ENCODE measurements around the gene HLA-DMB. TPM values are rescaled to one million over a fixed set of nuclear protein-coding genes. Genes with fewer than 3 reads are reported as not detected.

HLA-DMB gene
- total RNA-seq, 2 experiments from 2014 or later: 19.1 to 20.0 TPM

GRCh38 chr6:32931211-32931610 is 9.6 kb downstream of the HLA-DMB start:
- Mint-ChIP-seq H3K27me3 (peaks cover 3% of the 10 kb centered on the region), H3K9me3 (no peaks in the 10 kb centered on the region), H3K4me1 (peaks cover 14% of the 10 kb centered on the region), H3K4me3 (no peak overlapping the region), H3K27ac (no peak overlapping the region), H3K36me3 (ENCODE audit: low read depth) (peaks cover 5% of the 10 kb centered on the region)
- no peak for DNase-seq
- ChIA-PET CTCF (interaction anchor here (1.0 to 7.0 kb wide), 5 partner anchors 12 to 54 kb away, joined by 4 to 181 read pairs (median 62); partner anchors contain the start of gene HLA-DMA), POLR2A (interaction anchor here (1.0 to 7.1 kb wide), 3 partner anchors 36 to 93 kb away, joined by 3 to 135 read pairs (median 3); partner anchors contain the start of genes BRD2 and TAP2)

GRCh38 chr6:32922083-32922482 is 18.7 kb downstream of the HLA-DMB start:
- CTCF ChIA-PET: interaction anchor here (1.6 to 3.0 kb wide), 2 partner anchors 12 to 63 kb away, joined by 6 to 11 read pairs; no protein-coding TSS in a partner anchor
- no peak overlapping the region for H3K4me3 Mint-ChIP-seq
- POLR2A ChIA-PET: no interaction called here

GRCh38 chr6:32920715-32921114 is 20.1 kb downstream of the HLA-DMB start:
- Mint-ChIP-seq H3K36me3 (ENCODE audit: low read depth) (no peaks in the 10 kb centered on the region), H3K27me3 (peaks cover 23% of the 10 kb centered on the region), H3K27ac (no peak overlapping the region), H3K4me3 (no peak overlapping the region), H3K9me3 (no peaks in the 10 kb centered on the region), H3K4me1 (peaks cover 8% of the 10 kb centered on the region)
- ChIA-PET POLR2A (interaction anchor here (0.6 to 1.1 kb wide), 2 partner anchors 52 to 66 kb away, joined by 3 read pairs; partner anchors contain the start of gene PSMB9), CTCF (interaction anchor here (0.5 to 3.0 kb wide), 3 partner anchors 13 to 465 kb away, joined by 3 to 11 read pairs (median 5); no protein-coding TSS in a partner anchor)
- DNase-seq: no peak

More at GRCh38 chr6:32922083-32922482, 18.7 kb downstream of the HLA-DMB start:
- Mint-ChIP-seq H3K36me3 (ENCODE audit: low read depth) (no peaks in the 10 kb centered on the region), H3K27me3 (peaks cover 21% of the 10 kb centered on the region), H3K9me3 (no peaks in the 10 kb centered on the region), H3K27ac (no peak overlapping the region), H3K4me1 (peaks cover 2% of the 10 kb centered on the region)
- DNase-seq: no peak

- no peak overlapping the region for H3K4me3 Mint-ChIP-seq
- ChIA-PET POLR2A (no interaction called here), CTCF (interaction anchor here (0.8 to 3.9 kb wide), 4 partner anchors 22 to 245 kb away, joined by 3 to 20 read pairs (median 5); no protein-coding TSS in a partner anchor)
- no peaks in the 10 kb centered on the region for H3K9me3 Mint-ChIP-seq
- H3K27ac Mint-ChIP-seq: no peak overlapping the region
- no peaks in the 10 kb centered on the region for H3K36me3 Mint-ChIP-seq (ENCODE audit: low read depth)
- peaks cover 44% of the 10 kb centered on the region for H3K27me3 Mint-ChIP-seq
- no peak for DNase-seq
- H3K4me1 Mint-ChIP-seq: peaks cover 8% of the 10 kb centered on the region
These were observed 27.9 kb downstream of the HLA-DMB start for GRCh38 chr6:32912951-32913350.

- POLR2A ChIA-PET: no interaction called here
- peaks cover 2% of the 10 kb centered on the region for H3K36me3 Mint-ChIP-seq (ENCODE audit: low read depth)
- CTCF ChIA-PET: interaction anchor here (0.6 kb wide), 1 partner anchor 86 kb away, joined by 4 read pairs; no protein-coding TSS in a partner anchor
- no peaks in the 10 kb centered on the region for H3K4me1 Mint-ChIP-seq
- H3K27me3 Mint-ChIP-seq: peaks cover 35% of the 10 kb centered on the region
- DNase-seq: no peak
- no peak overlapping the region for H3K4me3 Mint-ChIP-seq
- no peak overlapping the region for H3K27ac Mint-ChIP-seq
- no peaks in the 10 kb centered on the region for H3K9me3 Mint-ChIP-seq
These were observed 31.9 kb downstream of the HLA-DMB start for GRCh38 chr6:32908897-32909296.

- H3K4me3 Mint-ChIP-seq: no peak overlapping the region
- no peaks in the 10 kb centered on the region for H3K4me1 Mint-ChIP-seq
- H3K9me3 Mint-ChIP-seq: no peaks in the 10 kb centered on the region
- DNase-seq: no peak
- peaks cover 5% of the 10 kb centered on the region for H3K36me3 Mint-ChIP-seq (ENCODE audit: low read depth)
- POLR2A ChIA-PET: no interaction called here
- CTCF ChIA-PET: no interaction called here
- H3K27ac Mint-ChIP-seq: no peak overlapping the region
- H3K27me3 Mint-ChIP-seq: peaks cover 22% of the 10 kb centered on the region
These were observed 34.3 kb downstream of the HLA-DMB start for GRCh38 chr6:32906539-32906938.

GRCh38 chr6:32905078-32905477 is 35.8 kb downstream of the HLA-DMB start:
- Mint-ChIP-seq H3K4me1 (no peaks in the 10 kb centered on the region), H3K27ac (no peak overlapping the region), H3K36me3 (ENCODE audit: low read depth) (peaks cover 15% of the 10 kb centered on the region), H3K9me3 (no peaks in the 10 kb centered on the region), H3K27me3 (peaks cover 16% of the 10 kb centered on the region), H3K4me3 (no peak overlapping the region)
- DNase-seq: no peak
- ChIA-PET CTCF (interaction anchor here (1.2 to 2.3 kb wide), 7 partner anchors 19 to 80 kb away, joined by 3 to 10 read pairs (median 5); no protein-coding TSS in a partner anchor), POLR2A (interaction anchor here (1.2 to 1.4 kb wide), 2 partner anchors 9 to 67 kb away, joined by 3 to 9 read pairs; no protein-coding TSS in a partner anchor)

- H3K27me3 Mint-ChIP-seq: peaks cover 12% of the 10 kb centered on the region
- DNase-seq: no peak
- peaks cover 15% of the 10 kb centered on the region for H3K36me3 Mint-ChIP-seq (ENCODE audit: low read depth)
- ChIA-PET CTCF (interaction anchor here (1.3 to 2.3 kb wide), 4 partner anchors 18 to 50 kb away, joined by 3 to 7 read pairs (median 4); no protein-coding TSS in a partner anchor), POLR2A (interaction anchor here (1.4 kb wide), 1 partner anchor 68 kb away, joined by 9 read pairs; no protein-coding TSS in a partner anchor)
- no peaks in the 10 kb centered on the region for H3K9me3 Mint-ChIP-seq
- no peaks in the 10 kb centered on the region for H3K4me1 Mint-ChIP-seq
- H3K4me3 Mint-ChIP-seq: no peak overlapping the region
- no peak overlapping the region for H3K27ac Mint-ChIP-seq
These were observed 36.9 kb downstream of the HLA-DMB start for GRCh38 chr6:32903952-32904351.

- H3K9me3 Mint-ChIP-seq: no peaks in the 10 kb centered on the region
- peak overlapping the region; percentile 91 for H3K27ac Mint-ChIP-seq
- ChIA-PET CTCF (interaction anchor here (0.7 to 3.3 kb wide), 16 partner anchors 9 to 353 kb away, joined by 3 to 21 read pairs (median 6); partner anchors contain the start of genes BRD2, HLA-DMA and TAP2), POLR2A (interaction anchor here (0.9 to 7.6 kb wide), 20 partner anchors 9 to 376 kb away, joined by 3 to 179 read pairs (median 4); partner anchors contain the start of genes BRD2, HLA-DMA, PSMB9 and RING1)
- H3K4me1 Mint-ChIP-seq: peaks cover 40% of the 10 kb centered on the region
- no peak for DNase-seq
- H3K4me3 Mint-ChIP-seq: peak overlapping the region; percentile 99
- peaks cover 17% of the 10 kb centered on the region for H3K36me3 Mint-ChIP-seq (ENCODE audit: low read depth)
- H3K27me3 Mint-ChIP-seq: peaks cover 7% of the 10 kb centered on the region
These were observed 45.9 kb downstream of the HLA-DMB start for GRCh38 chr6:32895006-32895345.

- POLR2A ChIA-PET: interaction anchor here (0.6 to 7.6 kb wide), 29 partner anchors 9 to 377 kb away, joined by 3 to 179 read pairs (median 4); partner anchors contain the start of genes BRD2, HLA-DMA, PSMB9 and RING1
- Mint-ChIP-seq H3K36me3 (ENCODE audit: low read depth) (peaks cover 17% of the 10 kb centered on the region), H3K27ac (peak overlapping the region; percentile 91), H3K4me3 (peak overlapping the region; percentile 99), H3K9me3 (no peaks in the 10 kb centered on the region), H3K4me1 (peaks cover 40% of the 10 kb centered on the region), H3K27me3 (peaks cover 8% of the 10 kb centered on the region)
- CTCF ChIA-PET: interaction anchor here (0.7 to 2.5 kb wide), 17 partner anchors 8 to 354 kb away, joined by 3 to 17 read pairs (median 5); partner anchors contain the start of genes BRD2, HLA-DMA and TAP2
- DNase-seq: peak; percentile 95
These were observed 46.5 kb downstream of the HLA-DMB start for GRCh38 chr6:32894085-32895005.

- H3K27ac Mint-ChIP-seq: no peak overlapping the region
- ChIA-PET POLR2A (interaction anchor here (1.2 to 7.6 kb wide), 2 partner anchors 79 to 81 kb away, joined by 6 to 179 read pairs; partner anchors contain the start of gene BRD2), CTCF (interaction anchor here (0.6 to 2.2 kb wide), 4 partner anchors 19 to 58 kb away, joined by 3 to 5 read pairs (median 4); partner anchors contain the start of gene TAP2)
- H3K4me1 Mint-ChIP-seq: peaks cover 16% of the 10 kb centered on the region
- no peak for DNase-seq
- no peaks in the 10 kb centered on the region for H3K9me3 Mint-ChIP-seq
- no peak overlapping the region for H3K4me3 Mint-ChIP-seq
- H3K36me3 Mint-ChIP-seq (ENCODE audit: low read depth): peaks cover 3% of the 10 kb centered on the region
- H3K27me3 Mint-ChIP-seq: peaks cover 8% of the 10 kb centered on the region
These were observed 50.0 kb downstream of the HLA-DMB start for GRCh38 chr6:32890831-32891230.

GRCh38 chr6:32889533-32889932 is 51.3 kb downstream of the HLA-DMB start:
- no peak for DNase-seq
- peaks cover 5% of the 10 kb centered on the region for H3K4me1 Mint-ChIP-seq
- H3K27ac Mint-ChIP-seq: no peak overlapping the region
- H3K4me3 Mint-ChIP-seq: no peak overlapping the region
- ChIA-PET POLR2A (interaction anchor here (1.2 kb wide), 1 partner anchor 82 kb away, joined by 6 read pairs; no protein-coding TSS in a partner anchor), CTCF (interaction anchor here (0.6 to 2.2 kb wide), 9 partner anchors 11 to 192 kb away, joined by 3 to 10 read pairs (median 3); no protein-coding TSS in a partner anchor)
- H3K9me3 Mint-ChIP-seq: no peaks in the 10 kb centered on the region
- H3K36me3 Mint-ChIP-seq (ENCODE audit: low read depth): no peaks in the 10 kb centered on the region
- H3K27me3 Mint-ChIP-seq: peaks cover 8% of the 10 kb centered on the region

Measured in activated CD4-positive, alpha-beta memory T cell treated with anti-CD3 and anti-CD28 coated beads, Interleukin-2, amount 10 ng/mL, durations not matched to agents 7 days and 5 days (primary cell).